OCI-LY3 (cell line): ENCODE results near the gene SCNN1A.

Source experiments
- H2AFZ ChIP-seq: fragments of 200-600, 300-600 bp; shearing (Covaris generic); 2 replicates; pipeline ENCODE4 v1.6.0; 2014; ENCODE audit warnings: antibody characterized with exemption, low read depth, low read length
- H3K27ac ChIP-seq: fragments of 200-600, 300-600 bp; sonication (generic); 2 replicates; pipeline ENCODE4 v1.5.1; 2014; ENCODE audit warnings: mild to moderate bottlenecking, low read length, moderate library complexity, mixed read lengths
- H3K27me3 ChIP-seq: fragments of 200-600, 300-600 bp; sonication (generic); 2 replicates; pipeline ENCODE4 v1.6.1; 2014; ENCODE audit warnings: low read depth, low read length, mixed read lengths
- H3K36me3 ChIP-seq: fragments of 200-600, 300-600 bp; sonication (generic); replicated peaks from 2 replicates; pipeline ENCODE3; 2014; ENCODE audit warnings: low read depth, low read length, mixed read lengths
- H3K4me1 ChIP-seq: fragments of 300-600, 200-600 bp; sonication (generic); 2 replicates; pipeline ENCODE4 v1.6.1; 2014; ENCODE audit warnings: low read length, mixed read lengths
- H3K4me2 ChIP-seq: fragments of 200-600, 300-600 bp; sonication (generic); 2 replicates; pipeline ENCODE4 v1.6.1; 2014; ENCODE audit warnings: low read length, mixed read lengths
- H3K4me3 ChIP-seq: fragments of 300-600, 200-600 bp; sonication (generic); 2 replicates; pipeline ENCODE4 v1.5.1; 2014; ENCODE audit warnings: antibody characterized with exemption, mild to moderate bottlenecking, low read length, moderate library complexity
- H3K79me2 ChIP-seq: fragments of 300-600, 200-600 bp; shearing (Covaris generic); 2 replicates; pipeline ENCODE4 v1.6.1; 2014; ENCODE audit warnings: mild to moderate bottlenecking, low read length, mixed read lengths
- H3K9ac ChIP-seq: fragments of 300-600, 200-600 bp; shearing (Covaris generic); 2 replicates; pipeline ENCODE4 v1.6.0; 2014; ENCODE audit warnings: mild to moderate bottlenecking, low read length, moderate library complexity
- H3K9me3 ChIP-seq: fragments of 200-600, 300-600 bp; shearing (Covaris generic); 2 replicates; pipeline ENCODE4 v1.6.1; 2014; ENCODE audit warnings: low read length, mixed read lengths; ENCODE audit not compliant: insufficient read depth
- H4K20me1 ChIP-seq: fragments of 200-600, 300-600 bp; sonication (generic); 2 replicates; pipeline ENCODE4 v1.6.1; 2016; ENCODE audit warnings: low read length, mixed read lengths; ENCODE audit not compliant: insufficient read depth
- EZH2phosphoT487 ChIP-seq: fragments of 200-600 bp; shearing (Covaris generic); IDR thresholded peaks from 2 replicates; pipeline ENCODE4 v1.6.1; 2018; ENCODE audit warnings: antibody characterized with exemption, mixed run types, low read depth
- TF ChIP-seq, protein P1 (sequence below): fragments of 200-600, 300-600 bp; sonication (generic); IDR thresholded peaks from 2 replicates; pipeline ENCODE4 v1.5.1; 2014; ENCODE audit warnings: antibody characterized with exemption, low read length, low read depth

Gene SCNN1A

DNA sequence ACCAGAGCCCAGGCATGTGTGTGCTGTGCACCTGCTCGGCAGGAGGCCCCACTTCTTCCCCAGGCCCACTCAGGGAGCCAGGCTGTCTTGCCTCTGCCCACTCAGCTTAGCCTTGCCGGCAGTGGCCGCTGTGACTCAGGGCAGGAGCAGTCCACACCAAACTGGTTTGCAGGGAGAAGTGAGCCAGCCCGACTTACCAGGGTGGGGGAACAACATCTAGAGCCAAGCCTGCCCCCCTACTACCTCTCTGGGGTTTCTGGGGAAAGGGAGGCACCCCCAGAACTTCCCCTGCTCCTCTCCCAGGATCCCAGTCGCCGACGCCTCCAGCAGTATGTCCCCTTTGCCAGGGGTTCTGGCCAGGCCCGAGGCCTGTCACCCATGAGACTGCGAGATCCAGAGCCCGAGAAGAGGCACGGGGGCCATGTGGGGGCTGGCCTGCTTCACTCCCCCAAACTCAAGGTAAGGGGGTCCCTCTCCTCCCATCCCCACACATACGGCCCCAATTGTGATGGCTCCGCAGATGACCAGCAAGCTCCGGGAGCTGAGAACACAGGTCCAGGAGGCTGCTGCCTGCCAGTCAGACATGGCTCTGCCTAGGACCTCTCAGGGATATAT, 61.9 kb downstream of the SCNN1A start:
- H3K79me2 ChIP-seq = no peaks in the 10 kb centered on the region
- TF ChIP-seq, protein P1, sequence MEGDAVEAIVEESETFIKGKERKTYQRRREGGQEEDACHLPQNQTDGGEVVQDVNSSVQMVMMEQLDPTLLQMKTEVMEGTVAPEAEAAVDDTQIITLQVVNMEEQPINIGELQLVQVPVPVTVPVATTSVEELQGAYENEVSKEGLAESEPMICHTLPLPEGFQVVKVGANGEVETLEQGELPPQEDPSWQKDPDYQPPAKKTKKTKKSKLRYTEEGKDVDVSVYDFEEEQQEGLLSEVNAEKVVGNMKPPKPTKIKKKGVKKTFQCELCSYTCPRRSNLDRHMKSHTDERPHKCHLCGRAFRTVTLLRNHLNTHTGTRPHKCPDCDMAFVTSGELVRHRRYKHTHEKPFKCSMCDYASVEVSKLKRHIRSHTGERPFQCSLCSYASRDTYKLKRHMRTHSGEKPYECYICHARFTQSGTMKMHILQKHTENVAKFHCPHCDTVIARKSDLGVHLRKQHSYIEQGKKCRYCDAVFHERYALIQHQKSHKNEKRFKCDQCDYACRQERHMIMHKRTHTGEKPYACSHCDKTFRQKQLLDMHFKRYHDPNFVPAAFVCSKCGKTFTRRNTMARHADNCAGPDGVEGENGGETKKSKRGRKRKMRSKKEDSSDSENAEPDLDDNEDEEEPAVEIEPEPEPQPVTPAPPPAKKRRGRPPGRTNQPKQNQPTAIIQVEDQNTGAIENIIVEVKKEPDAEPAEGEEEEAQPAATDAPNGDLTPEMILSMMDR = no peak
- TF ChIP-seq EZH2phosphoT487 = no peak

DNA sequence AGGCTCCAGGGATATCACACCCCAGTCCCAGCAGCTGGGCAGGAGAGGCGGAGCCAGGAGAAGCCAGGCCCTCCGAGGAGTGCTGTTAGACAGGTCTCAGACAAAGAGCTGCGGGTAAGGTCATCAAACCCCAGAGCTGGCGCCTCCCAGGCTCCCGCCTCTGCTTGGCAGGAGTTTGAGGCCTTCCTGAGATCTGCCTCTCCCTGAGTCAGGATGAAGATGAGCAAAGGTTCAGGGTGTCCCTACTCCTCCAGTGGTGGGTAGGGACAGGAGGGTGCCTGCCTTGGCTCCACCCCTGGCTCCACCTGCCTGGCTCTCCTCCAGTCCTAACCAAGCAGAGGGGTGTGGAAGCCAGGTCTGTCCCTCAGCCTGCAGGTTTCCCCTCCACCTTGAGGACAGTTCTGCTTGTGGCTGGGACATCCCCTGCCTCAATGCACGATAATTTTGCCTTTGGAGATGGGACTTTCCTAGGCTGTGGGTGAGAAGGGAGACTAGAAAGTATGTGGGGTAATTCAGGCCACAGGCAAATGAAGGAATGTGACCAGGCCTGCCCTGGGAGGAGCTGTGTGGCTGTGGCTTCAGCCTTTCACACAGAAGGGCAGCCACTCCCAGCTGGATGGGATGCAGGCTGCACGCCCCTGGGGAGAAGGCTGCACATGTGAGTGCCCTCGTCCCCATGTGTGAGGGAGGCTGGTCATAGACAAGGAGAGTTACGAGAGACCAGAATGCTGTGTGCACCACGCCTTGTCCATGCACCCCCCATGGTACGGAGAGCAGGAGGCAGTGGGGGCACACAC, 62.6 kb downstream of the SCNN1A start:
- Histone ChIP-seq H4K20me1 (no peaks in the 10 kb centered on the region), H3K9ac (no peak overlapping the region), H3K9me3 (no peaks in the 10 kb centered on the region), H3K27me3 (peaks cover 23% of the 10 kb centered on the region), H3K4me2 (no peak overlapping the region), H3K27ac (no peak overlapping the region), H3K4me3 (no peak overlapping the region), H3K79me2 (no peaks in the 10 kb centered on the region), H2AFZ (no peak overlapping the region), H3K36me3 (no peaks in the 10 kb centered on the region), H3K4me1 (peaks cover 8% of the 10 kb centered on the region)
- TF ChIP-seq, protein P1 = no peak

More for the DNA sequence above, 61.9 kb downstream of the SCNN1A start:
- no peak overlapping the region for H3K4me2 ChIP-seq
- no peak overlapping the region for H2AFZ ChIP-seq
- no peaks in the 10 kb centered on the region for H3K36me3 ChIP-seq
- no peak overlapping the region for H3K27ac ChIP-seq
- peaks cover 22% of the 10 kb centered on the region for H3K27me3 ChIP-seq
- peaks cover 8% of the 10 kb centered on the region for H3K4me1 ChIP-seq
- H3K4me3 ChIP-seq = no peak overlapping the region
- no peaks in the 10 kb centered on the region for H3K9me3 ChIP-seq
- H4K20me1 ChIP-seq = no peaks in the 10 kb centered on the region
- no peak overlapping the region for H3K9ac ChIP-seq

DNA sequence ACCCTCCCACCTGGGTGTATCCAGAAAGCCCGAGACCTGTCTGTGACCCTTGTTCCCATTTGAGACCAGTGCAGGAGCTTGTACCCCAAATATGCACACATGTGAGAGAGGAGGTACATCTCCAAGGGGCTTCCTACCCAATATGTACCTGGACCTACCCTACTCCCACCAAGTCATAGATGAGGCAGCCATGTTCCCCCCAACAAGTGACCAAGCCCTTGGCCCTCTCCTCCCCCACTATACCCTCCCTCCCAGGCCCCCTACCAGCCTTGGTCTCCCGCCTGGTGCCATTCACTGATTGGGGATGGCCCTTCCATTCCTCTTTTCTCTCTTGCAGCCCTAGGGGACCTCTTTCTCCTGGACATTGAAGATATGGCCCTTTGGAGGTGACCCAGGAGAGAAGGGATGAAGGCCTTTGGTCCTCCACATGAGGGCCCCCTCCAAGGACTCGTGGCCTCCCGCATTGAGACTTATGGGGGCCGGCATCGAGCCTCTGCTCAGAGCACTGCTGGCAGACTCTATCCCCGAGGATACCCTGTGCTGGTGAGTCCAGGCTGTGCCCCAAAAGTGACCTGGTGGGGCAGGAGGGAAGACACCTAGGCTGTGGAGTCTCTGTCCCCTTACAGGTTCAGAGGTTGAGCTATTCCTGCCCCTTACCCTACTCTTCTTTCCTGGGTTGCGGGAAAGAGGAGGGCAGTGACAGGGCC, 63.4 kb downstream of the SCNN1A start:
- TF ChIP-seq, protein P1 = no peak
- Histone ChIP-seq H3K27ac (no peak overlapping the region), H3K4me1 (peaks cover 8% of the 10 kb centered on the region)

More for the DNA sequence above, 63.4 kb downstream of the SCNN1A start:
- no peaks in the 10 kb centered on the region for H3K36me3 ChIP-seq
- H3K4me3 ChIP-seq = no peak overlapping the region
- no peaks in the 10 kb centered on the region for H3K9me3 ChIP-seq
- H3K79me2 ChIP-seq = no peaks in the 10 kb centered on the region
- H3K9ac ChIP-seq = no peak overlapping the region
- peaks cover 24% of the 10 kb centered on the region for H3K27me3 ChIP-seq
- H3K4me2 ChIP-seq = no peak overlapping the region
- no peaks in the 10 kb centered on the region for H4K20me1 ChIP-seq
- no peak overlapping the region for H2AFZ ChIP-seq
